ENCODE data around the gene KDM1A.

KDM1A gene

GRCh38 chr1:23020706-23021405 lies 1.6 kb downstream of the KDM1A start:
- no peak for TF ChIP-seq CTCF (IDR thresholded peaks at IDR 0.05; ENCODE audit: insufficient read depth, low read depth, low read length, missing control alignments)
- peak; percentile 14 for DNase-seq (ENCODE audit: low read depth)
- peak overlapping the region; percentile 81 for H3K4me3 ChIP-seq (ENCODE audit: low read length)

GRCh38 chr1:23021834-23022233 lies 2.6 kb downstream of the KDM1A start:
- TF ChIP-seq CTCF (IDR thresholded peaks at IDR 0.05; ENCODE audit: insufficient read depth, low read depth, low read length, missing control alignments) = no peak
- no peak for DNase-seq (ENCODE audit: low read depth)
- no peak overlapping the region for H3K4me3 ChIP-seq (ENCODE audit: low read length)

GRCh38 chr1:23023174-23023845 lies 4.0 kb downstream of the KDM1A start:
- no peak for TF ChIP-seq CTCF (IDR thresholded peaks at IDR 0.05; ENCODE audit: insufficient read depth, low read depth, low read length, missing control alignments)
- H3K4me3 ChIP-seq (ENCODE audit: low read length) = no peak overlapping the region
- no peak for DNase-seq (ENCODE audit: low read depth)

GRCh38 chr1:23026568-23026967 lies 7.3 kb downstream of the KDM1A start:
- no peak overlapping the region for H3K4me3 ChIP-seq (ENCODE audit: low read length)
- peak; percentile 72 for DNase-seq (ENCODE audit: low read depth)
- no peak for TF ChIP-seq CTCF (IDR thresholded peaks at IDR 0.05; ENCODE audit: insufficient read depth, low read depth, low read length, missing control alignments)

GRCh38 chr1:23027352-23027907 lies 8.2 kb downstream of the KDM1A start:
- TF ChIP-seq CTCF (IDR thresholded peaks at IDR 0.05; ENCODE audit: insufficient read depth, low read depth, low read length, missing control alignments) = no peak
- no peak for DNase-seq (ENCODE audit: low read depth)

GRCh38 chr1:23029337-23029736 lies 10.1 kb downstream of the KDM1A start:
- no peak for TF ChIP-seq CTCF (IDR thresholded peaks at IDR 0.05; ENCODE audit: insufficient read depth, low read depth, low read length, missing control alignments)
- no peak for DNase-seq (ENCODE audit: low read depth)
- H3K4me3 ChIP-seq (ENCODE audit: low read length) = no peak overlapping the region

More at GRCh38 chr1:23027352-23027907, 8.2 kb downstream of the KDM1A start:
- H3K4me3 ChIP-seq (ENCODE audit: low read length) = no peak overlapping the region
